DMS79 treated with DMSO at 0.1 percent for 48 hours (cell line): ENCODE measurements around the gene IKZF4.
"Not testable (repeated sequence)": the region's sequence is repeated elsewhere in the genome, so short reads cannot be mapped to it uniquely, and the experiment has no call there.

Source experiments
- DNase-seq: peaks from one replicate; lab custom pipeline; 2025; lab: John Stamatoyannopoulos, UW

Gene IKZF4

DNA sequence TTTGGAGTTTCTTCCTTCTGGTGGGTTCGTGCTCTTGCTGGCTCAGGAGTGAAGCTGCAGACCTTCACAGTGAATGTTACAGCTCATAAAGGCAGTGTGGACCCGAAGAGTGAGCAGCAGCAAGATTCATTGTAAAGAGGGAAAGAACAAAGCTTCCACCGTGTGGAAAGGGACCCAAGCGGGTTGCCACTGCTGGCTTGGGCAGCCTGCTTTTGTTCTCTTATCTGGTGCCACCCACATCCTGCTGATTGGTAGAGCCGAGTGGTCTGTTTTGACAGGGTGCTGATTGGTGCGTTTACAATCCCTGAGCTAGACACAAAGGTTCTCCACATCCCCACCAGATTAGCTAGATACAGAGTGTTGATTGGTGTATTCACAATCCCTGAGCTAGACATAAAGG lies 21.3 kb upstream of the IKZF4 start:
- DNase-seq: not testable (repeated sequence)

DNA sequence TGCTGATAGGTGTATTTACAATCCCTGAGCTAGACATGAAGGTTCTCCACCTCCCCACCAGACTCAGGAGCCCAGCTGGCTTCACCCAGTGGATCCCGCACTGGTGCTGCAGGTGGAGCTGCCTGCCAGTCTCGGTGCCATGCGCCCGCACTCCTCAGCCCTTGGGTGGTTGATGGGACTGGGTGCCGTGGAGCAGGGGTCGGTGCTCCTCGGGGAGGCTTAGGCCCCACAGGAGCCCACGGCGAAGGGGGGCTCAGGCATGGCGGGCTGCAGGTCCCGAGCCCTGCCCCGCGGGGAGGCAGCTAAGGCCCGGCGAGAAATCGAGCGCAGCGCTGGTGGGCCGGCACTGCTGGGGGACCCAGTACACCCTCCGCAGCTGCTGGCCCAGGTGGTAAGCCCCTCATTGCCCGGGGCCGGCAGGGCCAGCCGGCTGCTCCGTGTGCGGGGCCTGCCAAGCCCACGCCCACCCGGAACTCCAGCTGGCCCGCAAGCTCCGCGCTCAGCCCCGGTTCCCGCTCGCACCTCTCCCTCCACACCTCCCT lies 20.8 kb upstream of the IKZF4 start:
- not testable (repeated sequence) for DNase-seq

DNA sequence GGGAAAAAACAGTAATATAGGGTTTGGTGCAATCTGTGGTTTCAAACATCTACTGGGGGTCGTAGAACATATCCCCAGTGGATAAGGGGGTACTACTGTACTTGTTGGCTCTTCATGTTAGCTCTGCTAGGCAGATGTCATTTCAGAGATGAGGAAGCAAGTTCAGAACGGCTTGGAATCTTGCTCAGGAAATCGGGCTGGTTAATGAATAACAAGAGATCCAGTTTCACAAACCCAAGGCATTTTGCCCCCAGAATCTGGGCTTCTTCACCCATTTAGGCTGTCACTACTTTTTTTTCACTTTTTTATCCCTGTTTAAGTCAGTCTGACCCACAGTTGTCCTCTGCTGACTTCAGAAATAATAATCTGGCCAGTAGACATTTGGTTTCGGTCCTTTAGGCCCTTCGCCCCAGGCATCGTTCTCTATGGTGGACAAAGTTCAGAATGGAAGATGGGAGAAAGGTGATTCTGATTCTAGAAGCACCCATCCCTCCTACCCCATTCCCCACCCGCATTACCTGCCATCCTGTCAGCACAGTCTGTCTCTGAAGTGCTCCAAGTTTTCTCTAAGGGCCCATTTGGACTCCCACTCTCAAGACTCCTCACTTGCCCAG lies 19.2 kb upstream of the IKZF4 start:
- no peak for DNase-seq

DNA sequence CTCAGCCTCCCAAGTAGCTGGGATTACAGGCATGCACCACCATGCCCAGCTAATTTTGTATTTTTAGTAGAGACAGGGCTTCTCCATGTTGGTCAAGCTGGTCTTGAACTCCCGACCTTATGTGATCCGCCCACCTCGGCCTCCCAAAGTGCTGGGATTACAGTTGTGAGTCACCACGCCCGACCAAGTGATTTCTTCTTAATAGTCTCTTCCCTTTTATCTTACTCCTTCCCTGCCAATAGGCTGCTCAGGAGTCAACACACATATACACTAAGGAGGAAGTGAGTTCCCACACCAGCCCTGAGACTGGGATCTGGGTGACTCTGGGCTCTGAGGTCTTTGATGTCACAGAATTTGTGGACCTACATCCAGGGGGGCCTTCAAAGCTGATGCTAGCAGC lies 17.5 kb upstream of the IKZF4 start:
- not testable (repeated sequence) for DNase-seq

DNA sequence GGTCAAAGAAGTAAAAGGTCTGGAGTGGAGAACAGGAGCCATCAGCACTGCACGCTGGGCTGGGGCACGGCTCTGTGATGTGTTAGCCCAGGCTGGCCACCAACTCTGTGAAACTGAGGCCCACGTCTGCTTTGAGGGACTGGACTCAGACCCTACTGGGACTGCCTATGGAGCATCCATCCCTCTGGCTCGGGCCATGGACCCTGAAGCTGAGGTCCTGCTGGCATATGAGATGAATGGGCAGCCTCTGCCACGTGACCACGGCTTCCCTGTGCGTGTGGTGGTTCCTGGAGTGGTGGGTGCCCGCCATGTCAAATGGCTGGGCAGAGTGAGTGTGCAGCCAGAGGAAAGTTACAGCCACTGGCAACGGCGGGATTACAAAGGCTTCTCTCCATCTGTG lies 16.6 kb upstream of the IKZF4 start:
- DNase-seq: no peak

DNA sequence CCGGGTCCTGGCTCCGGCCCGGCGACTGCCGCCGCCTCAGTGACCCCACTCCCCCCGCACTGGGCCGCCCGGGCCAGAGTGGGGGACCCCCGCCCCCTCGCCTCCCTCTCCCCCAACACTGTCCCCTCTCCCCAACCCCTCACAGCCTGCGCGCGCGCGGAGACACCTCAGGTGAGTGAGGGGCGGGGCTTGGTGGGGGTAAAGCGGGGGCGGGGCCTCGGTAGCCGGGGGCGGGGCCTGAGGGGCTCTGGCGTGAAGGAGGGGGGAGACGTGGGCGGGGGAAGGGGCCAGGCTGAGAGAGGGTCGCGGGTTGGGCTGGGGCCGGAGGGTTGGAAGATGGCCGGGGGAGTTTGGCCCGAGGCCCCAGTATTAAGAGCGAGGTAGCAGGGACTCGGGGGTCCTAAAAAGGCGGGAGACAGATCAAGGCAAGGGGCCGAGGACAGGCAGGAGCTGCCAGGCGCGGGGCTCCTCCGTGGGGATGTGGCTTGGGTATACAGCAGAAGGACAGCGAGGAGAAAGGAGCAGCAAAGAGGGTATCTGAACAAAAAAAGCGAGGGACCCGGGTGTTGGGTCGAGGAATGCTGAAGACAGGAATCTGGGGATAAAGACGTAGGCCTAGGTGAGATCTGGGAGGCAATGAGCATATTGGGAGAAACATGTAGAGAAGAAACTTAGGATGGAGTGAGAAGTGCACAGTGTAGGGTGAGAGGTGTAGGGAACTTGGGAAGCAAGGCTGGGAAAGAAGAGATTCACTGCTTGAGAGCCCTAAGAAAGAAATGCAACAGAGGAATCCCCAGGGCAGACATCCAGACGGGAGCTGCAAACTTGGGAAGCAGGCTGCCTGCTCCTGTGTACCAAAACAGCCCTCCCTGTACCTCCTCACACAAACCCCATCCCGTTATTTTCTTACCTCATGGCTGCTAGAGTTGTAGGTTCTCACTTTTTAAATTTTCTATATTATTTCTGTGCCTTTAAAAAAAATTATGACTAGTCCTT lies 13.0 kb upstream of the IKZF4 start:
- DNase-seq: peak; percentile 44

DNA sequence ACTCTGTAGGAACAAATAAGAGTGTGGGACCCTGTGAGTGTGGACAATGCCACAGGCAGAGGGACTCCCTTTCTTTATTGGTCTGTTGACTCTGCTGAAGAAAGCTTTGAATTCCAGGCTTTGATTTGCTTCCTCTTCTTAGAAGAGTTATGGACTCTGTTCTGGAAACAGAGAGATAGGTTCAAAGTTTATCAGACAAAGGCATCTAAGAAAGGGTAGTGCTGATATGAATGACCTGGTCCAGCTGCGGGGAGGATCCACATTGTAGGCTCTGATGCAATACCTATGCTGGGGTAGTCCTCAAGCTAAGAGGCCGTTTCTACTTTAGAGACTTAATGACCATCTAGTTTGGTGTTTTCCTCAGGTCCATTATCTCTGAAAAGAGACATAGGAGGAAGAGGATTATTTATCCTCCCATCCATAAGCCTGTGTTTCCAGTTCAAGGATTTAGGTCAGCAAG lies 10.7 kb upstream of the IKZF4 start:
- DNase-seq: no peak

DNA sequence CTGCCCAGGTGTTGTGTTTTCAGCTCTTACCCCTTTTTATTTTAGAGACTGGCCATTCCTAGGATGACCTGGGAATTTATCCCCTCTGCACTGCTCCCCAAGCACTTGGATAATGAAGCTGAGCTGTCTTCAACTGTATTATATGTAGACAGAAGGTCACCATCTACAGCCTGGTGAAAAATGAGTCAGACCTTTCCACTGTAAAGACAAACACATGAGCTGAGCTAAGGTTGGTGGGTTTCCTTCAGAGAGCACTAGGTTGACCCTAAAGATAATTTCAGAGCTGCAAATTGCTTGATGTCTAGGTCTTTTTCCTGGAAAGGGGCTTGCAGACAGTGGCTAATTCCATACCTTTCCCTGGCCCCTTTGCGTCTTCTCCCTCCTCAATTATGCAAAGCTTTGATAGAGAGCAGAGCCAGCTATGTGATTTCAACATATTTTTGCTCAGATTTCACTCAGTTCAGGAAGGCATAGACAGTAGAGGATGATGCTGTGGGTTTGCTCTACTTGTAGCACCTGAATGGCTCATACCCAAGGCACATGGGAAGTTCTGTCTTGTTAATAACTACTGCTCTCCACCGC lies 9.2 kb upstream of the IKZF4 start:
- no peak for DNase-seq

DNA sequence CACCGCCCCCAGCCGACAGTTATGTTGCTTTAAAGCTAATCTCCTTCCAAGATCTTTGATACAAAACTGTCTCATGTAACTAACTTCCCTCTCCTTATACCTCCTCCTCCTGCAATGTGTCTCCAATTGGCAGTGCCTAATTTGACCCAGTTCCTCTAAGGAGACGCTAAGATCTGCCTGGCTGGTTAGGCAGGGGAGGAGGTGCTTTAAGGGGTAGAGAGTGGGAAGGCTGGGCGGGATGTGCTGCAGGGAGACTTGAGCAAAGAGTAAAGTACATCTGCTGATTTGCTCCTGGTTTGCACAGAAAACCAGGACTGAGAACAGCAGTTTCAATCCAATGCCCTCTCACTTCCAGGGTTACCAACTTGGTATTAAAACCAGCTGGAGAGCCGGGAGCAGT lies 7.4 kb upstream of the IKZF4 start:
- no peak for DNase-seq

DNA sequence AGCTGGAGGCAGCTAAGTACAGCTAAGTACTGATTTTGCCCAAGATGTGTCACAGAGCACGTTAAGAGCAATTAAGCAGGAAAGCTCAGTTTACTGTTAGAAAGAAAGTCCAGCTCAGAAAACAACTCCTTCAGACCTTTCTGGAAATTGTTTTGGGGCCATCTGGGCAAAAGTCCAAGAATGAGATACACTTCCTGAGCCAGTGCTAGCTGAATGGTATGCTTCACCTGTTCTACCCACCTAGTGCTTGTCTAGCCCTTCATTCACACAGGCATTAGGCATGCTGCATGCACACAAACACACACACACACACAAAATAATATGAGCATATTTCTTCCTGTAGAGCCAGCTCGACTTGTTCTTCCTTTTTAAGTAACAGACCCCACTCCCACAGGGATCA lies 6.6 kb upstream of the IKZF4 start:
- peak; percentile 70 for DNase-seq

DNA sequence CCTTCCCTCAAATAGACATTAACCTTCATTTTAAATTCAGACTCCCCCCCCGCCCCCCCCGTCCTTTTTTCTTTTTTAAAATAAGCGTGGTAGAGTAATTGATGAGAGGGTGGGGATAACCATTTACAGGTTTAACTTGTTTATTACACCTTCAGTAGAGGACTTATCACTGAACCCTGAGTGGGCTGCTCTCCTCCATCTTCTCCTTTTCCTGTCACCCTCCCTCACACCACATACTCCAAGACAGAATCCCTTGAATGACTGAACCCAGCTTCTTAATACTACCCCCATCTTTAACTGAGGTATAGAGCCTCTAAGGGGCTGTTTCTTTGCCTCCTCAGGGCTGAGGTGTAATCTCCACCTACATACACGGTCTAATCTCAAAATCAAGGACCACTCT lies 3.7 kb upstream of the IKZF4 start:
- DNase-seq: no peak

DNA sequence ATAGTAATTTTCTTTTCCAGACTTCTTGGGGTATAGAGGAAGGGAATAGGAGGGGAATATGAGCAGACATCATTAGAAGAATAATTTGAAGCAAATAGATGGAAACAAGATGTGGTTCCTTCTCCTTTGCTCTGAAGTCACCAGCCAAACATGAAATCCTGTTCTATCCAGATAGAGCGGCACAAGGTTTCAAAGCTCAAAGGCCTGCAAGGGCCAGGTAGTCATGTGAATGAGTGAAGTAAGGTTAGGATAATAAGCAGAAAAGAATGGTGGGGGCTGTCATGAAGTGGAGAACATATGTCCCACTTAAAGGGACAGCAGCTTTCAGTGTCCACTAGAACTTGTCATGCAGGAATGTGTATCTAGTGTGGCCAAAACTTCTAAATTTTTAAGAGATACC lies 2.5 kb upstream of the IKZF4 start:
- no peak for DNase-seq

DNA sequence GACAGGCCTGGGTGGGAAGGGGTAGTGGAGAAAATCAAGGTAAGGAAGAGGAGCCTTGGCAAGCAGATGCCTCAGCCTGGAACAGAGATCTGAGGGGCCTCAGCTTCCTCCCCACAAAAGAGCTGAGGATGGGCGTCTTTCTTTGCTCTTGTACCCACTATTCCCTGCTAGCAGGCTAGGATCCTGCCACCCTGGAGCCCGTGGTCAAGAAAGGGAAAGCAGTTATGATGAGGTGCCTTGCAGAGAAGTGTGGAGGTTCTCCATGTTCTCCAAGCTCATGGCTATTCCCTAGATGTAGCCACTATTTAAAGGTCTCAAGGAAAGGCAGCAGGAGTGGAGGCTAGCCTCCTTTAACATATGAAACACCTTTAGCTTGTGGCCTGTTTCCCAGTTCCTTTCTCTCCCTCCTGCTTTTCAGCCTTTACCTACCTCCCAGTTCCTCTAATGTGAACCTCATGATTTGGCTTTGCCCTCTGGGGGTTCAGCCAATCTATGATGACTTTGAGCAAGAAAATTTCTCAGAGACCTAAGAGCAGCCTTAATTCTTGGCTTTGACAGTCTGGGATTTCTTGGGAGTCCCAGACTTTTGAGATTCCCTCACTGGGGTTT lies 1.1 kb downstream of the IKZF4 start:
- peak; percentile 2 for DNase-seq

DNA sequence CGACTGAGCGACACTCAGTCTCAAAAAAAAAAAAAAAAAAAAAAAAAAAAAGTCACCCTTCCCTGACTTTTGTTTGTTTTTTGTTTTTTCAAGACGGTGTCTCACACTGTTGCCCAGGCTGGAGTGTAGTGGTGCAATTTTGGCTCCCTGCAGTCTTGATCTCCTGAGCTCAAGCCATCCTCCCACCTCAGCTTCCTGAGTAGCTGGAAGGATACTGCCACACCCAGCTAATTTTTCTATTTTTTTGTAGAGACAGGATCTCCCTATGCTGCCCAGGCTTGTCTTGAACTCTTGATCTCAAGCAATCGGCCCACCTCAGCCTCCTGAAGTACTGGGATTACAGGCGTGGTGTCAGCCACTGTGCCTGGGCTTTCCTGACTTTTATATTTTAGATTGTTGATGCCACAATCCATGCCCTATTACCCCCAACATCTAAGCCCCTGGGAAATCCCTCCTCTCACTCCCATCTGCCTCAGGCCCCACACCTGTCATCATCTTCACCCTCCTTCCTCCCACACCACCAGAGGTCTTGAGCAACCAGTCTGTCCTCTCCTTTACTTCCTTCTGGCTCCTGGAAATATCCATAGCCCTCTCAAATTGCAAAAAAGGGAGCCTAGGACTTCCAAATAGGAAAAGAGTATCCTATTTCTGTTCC lies 7.8 kb downstream of the IKZF4 start:
- DNase-seq: no peak

DNA sequence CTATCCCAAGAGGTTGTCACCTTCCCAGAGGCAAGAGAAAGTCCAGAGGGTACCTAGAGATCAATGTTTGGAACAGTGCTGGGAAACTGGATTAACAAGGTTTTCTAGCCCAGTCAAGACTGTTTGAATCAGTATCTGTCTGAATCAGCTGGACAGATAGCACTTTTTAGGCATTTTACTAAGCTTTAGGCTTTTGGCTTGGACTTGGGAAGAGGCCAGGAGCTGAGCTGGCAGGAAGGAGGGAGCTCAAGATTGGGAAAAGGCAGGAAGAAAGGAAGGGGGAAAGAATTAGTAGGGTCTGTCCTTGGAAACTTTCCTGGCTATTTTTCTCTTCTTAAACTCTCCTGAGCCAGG lies 8.3 kb downstream of the IKZF4 start:
- no peak for DNase-seq

DNA sequence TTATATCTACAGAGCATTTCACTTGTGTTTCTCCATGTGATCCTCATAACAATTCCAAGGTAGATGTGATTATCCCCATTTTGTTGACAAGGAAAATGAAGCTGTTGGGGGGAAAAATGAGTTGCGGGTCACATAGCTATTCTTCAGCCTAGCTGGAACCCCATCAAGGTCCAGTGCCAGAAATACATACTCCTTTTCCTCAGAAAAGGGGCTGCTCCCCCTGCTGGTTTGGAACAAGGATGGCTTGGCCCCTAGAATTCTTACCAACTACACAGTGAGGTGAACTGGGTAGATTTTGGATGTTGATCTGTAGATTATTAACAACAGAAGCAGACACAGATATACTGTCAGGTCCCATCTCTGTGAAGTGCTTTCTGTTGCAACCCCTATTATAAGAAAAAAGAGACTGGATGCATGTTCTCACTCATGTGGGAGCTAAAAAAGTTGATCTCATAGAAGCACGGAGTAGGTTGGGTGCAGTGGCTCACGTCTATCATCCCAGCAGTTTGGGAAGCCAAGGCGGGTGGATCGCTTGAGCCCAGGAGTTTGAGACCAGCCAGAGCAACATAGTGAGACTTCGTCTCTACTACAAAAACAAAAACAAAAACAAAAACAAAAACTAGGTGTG lies 8.9 kb downstream of the IKZF4 start:
- DNase-seq: no peak

DNA sequence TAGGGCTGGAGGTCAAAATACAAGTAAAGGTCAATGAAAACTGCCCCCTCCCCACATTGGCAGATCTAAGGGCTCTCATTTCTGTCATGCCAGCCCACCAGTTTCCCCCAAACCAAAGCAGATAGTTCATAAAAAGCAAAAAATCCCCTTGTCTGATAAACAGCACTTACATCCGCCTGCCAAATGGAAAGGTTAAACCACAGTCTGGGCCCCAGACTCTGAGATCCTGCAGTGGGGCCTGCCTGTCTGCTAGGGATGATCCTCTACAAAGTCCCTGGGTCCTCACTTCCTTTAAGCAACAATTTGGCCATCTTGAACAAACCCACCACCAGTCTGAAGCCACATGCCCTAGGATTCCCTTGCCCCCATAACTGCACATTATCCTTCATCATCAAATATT lies 11.1 kb downstream of the IKZF4 start:
- no peak for DNase-seq

DNA sequence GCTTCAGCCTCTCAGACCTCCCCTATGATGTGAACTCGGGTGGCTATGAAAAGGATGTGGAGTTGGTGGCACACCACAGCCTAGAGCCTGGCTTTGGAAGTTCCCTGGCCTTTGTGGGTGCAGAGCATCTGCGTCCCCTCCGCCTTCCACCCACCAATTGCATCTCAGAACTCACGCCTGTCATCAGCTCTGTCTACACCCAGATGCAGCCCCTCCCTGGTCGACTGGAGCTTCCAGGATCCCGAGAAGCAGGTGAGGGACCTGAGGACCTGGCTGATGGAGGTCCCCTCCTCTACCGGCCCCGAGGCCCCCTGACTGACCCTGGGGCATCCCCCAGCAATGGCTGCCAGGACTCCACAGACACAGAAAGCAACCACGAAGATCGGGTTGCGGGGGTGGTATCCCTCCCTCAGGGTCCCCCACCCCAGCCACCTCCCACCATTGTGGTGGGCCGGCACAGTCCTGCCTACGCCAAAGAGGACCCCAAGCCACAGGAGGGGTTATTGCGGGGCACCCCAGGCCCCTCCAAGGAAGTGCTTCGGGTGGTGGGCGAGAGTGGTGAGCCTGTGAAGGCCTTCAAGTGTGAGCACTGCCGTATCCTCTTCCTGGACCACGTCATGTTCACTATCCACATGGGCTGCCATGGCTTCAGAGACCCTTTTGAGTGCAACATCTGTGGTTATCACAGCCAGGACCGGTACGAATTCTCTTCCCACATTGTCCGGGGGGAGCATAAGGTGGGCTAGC lies 13.9 kb downstream of the IKZF4 start:
- no peak for DNase-seq

DNA sequence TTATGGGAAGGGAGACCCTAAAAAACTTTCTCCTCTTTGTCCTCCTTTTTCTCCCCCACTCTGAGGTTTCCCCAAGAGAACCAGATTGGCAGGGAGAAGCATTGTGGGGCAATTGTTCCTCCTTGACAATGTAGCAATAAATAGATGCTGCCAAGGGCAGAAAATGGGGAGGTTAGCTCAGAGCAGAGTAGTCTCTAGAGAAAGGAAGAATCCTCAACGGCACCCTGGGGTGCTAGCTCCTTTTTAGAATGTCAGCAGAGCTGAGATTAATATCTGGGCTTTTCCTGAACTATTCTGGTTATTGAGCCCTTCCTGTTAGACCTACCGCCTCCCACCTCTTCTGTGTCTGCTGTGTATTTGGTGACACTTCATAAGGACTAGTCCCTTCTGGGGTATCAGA lies 16.3 kb downstream of the IKZF4 start:
- no peak for DNase-seq

DNA sequence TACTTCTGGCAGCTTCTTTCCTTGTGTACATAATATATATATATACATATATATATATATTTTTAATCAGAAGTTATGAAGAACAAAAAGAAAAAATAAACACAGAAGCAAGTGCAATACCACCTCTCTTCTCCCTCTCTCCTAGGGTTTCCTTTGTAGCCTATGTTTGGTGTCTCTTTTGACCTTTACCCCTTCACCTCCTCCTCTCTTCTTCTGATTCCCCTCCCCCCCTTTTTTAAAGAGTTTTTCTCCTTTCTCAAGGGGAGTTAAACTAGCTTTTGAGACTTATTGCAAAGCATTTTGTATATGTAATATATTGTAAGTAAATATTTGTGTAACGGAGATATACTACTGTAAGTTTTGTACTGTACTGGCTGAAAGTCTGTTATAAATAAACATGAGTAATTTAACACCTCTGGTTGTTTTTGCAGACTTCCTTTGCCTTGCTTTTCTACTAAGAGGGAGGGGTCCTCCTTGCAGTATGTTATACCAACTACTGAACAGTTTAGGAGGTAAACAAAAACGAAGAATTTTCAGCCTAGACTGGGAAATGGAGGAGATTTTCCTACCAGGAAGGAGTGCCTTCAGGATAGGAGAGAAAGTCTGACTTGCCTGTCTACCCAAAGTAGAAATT lies 17.3 kb downstream of the IKZF4 start:
- no peak for DNase-seq
